HG02973 (cell line): ENCODE data around the gene STAMBP.
"Not testable (repeated sequence)": the region's sequence is repeated elsewhere in the genome, so short reads cannot be mapped to it uniquely, and the experiment has no call there.

Experiments used
- ATAC-seq: cut with Tn5 transposase; IDR thresholded peaks from one replicate; pipeline ENCODE4 v1.9.1; 2021; ENCODE audit warnings: moderate library complexity; ENCODE audit not compliant: unreplicated experiment

The STAMBP gene

DNA sequence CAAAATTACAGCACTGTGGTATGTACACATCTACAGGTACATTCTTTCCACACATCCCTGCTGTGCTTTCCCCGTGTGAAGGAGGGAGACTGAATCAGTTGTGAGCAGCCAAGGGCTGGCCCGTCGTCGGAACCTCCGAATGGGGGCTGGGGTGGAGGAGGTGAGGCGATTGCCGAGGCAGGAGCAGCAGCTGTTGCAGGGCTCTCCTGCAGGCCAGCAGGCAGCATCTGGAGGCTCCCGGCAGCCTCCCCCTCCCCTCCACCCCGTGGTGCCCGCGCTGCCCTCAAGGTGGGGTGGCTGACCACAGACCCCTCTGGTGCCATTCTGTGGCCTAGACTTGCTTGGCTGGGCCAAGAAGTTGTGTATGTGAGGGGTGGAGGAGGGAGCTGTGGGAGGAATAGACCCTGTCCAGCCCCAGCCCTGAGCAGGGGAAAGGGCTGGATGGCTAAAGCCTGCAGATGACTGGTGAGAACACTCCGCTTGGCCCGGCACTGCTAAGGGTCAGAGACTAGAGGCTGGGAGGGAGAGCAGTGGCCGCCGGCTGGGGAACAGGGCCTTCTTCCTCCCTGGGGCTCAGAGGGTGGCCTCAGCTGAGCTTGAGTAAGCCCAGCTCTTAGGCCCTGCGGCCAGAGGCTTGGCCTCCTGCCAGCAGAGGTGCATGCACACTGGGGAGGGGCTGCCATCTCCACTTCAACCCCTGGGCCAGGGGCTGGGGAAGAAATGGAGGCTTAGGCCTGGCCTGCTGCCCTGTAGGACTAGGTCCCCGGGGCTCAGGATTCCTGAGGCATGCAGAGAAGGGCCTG is 7.6 kb downstream of the STAMBP start:
- no peak for ATAC-seq

GRCh38 chr2:73837847-73838585 is 9.3 kb downstream of the STAMBP start:
- no peak for ATAC-seq

DNA sequence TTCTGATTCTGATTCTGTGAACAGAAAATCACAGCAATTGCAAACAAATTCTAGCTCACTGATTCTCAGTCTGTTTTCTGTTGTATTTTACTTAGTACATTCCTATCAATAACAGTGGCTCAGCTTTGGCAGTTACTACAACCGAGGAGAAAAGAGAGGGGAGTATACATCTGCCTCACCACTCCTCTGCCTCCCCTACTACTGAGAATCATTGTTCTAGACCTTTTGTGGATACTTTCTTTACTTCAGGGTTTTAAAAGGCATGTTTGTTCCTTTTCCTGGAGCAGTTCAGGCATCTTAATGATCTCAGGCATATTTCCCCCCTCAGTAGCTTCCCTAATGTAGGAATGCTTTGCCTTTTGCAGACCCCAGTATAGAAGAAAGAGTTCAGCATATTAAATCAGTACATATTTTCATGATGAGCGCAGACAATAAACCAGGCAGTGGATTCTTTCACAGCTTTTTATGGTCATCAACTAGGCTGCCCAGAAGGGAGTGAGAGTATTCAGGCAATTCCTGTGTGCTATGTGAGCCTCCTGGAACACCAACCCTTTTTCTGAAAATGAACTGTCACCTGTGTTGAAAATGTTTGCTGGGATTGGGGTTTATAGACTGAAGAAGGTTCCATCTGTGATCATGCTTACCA is 10.3 kb downstream of the STAMBP start:
- no peak for ATAC-seq

GRCh38 chr2:73839653-73840411 is 11.1 kb downstream of the STAMBP start:
- no peak for ATAC-seq

- ATAC-seq, result no peak
These were observed 13.4 kb downstream of the STAMBP start for GRCh38 chr2:73841912-73842738.

GRCh38 chr2:73842739-73843019 is 13.9 kb downstream of the STAMBP start:
- ATAC-seq, result no peak

- ATAC-seq, result no peak
These were observed 15.3 kb downstream of the STAMBP start for GRCh38 chr2:73844087-73844486.

GRCh38 chr2:73850009-73850408 is 21.2 kb downstream of the STAMBP start:
- ATAC-seq, result no peak

DNA sequence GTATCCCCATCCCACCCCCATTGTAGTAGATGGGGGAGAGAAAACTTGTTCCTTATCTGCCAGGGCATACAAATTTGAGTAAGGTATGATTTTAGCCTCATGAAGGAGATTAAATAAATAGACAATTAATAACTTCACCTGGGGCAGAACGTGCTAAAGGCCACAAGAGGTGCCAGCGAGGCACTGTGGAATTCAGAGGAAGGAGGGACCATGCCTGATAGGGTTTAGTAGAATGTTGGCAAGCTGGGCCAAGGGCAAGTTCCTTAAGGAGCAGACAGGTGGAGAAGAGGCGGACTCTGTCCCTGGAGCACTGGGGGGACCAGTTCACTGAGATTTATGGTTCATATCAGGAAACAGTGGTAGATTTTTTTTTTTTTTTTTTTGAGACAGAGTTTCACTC is 22.5 kb downstream of the STAMBP start:
- ATAC-seq, result no peak

DNA sequence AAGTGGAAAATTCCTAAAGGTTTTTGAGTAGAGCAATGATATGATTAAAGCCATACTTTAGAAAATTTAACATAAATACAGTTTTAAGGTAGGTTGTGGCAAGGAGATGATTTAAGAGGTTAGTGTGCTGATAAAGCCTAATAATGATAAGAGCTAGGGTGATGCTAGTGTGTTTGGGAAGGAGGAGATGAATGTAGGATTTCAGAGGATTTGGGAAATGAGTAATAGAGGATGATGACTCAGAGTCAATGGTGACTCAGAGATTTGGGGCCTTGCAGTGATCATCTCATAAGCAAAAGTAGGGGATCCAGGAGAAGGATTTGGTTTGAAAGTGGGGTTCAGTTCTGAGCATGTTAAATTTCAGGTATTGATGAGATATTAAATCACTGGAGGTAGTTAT is 23.3 kb downstream of the STAMBP start:
- ATAC-seq, result no peak

DNA sequence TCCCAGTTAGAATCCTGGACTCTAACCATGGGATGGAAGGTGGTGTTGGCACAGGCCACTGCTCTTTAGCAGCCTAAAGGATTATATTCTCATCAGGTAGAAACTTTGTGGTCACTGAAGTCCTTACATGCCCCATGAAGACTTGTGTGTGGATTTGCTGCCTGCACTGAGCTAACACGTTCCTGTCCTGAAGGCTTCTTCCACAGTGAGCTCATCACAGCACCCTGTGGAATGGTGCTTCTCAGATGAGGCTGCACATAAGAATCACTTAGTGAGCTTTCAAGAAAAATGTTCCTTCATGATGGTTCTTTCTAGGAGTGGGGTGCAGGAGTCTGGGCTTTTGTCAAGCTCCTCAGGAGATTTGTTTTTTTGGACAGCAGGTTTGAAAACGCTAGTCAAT is 26.8 kb downstream of the STAMBP start:
- ATAC-seq, result no peak

DNA sequence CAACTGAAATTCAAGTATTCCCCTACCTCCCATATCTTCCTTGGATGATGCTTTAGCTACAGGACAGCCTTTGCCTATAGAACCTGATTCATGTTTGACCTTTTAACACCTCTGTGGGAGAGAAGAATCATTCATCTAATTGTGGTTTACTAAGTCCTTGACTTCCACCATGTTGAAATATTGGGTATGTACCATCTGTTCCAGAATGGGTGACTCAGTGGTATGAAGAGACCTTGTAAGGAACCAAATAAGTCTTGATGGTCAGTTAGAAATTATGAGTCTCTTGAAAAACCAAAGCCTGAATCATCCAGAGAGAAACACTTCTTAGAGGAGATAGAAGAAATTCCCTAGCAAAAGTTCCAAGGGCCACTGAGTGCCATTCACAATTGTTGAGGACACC is 27.5 kb downstream of the STAMBP start:
- no peak for ATAC-seq

GRCh38 chr2:73859721-73860586 is 31.2 kb downstream of the STAMBP start:
- ATAC-seq, result no peak

DNA sequence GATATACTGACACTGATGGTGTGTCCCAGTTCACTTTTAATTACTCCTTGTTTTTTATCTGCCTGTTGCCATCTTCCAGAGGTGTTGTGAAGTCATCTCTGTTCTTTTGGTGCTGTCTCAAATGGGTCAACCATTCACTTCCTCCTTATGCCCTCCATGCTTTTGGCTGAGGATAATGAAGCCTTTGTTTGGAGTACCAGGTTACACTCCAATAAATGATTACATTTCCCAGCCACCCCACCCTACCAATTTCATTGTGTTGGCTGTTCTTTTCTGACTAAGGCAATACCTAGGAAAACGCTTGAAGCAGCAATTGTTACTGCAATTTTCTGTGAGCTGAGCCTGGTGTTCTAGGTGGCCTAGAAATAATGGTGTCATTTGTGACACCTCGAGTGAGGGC is 34.2 kb downstream of the STAMBP start:
- no peak for ATAC-seq

GRCh38 chr2:73868204-73868978 is 39.6 kb downstream of the STAMBP start:
- ATAC-seq, result no peak

- ATAC-seq, result no peak
These were observed 41.3 kb downstream of the STAMBP start for GRCh38 chr2:73870084-73870483.

DNA sequence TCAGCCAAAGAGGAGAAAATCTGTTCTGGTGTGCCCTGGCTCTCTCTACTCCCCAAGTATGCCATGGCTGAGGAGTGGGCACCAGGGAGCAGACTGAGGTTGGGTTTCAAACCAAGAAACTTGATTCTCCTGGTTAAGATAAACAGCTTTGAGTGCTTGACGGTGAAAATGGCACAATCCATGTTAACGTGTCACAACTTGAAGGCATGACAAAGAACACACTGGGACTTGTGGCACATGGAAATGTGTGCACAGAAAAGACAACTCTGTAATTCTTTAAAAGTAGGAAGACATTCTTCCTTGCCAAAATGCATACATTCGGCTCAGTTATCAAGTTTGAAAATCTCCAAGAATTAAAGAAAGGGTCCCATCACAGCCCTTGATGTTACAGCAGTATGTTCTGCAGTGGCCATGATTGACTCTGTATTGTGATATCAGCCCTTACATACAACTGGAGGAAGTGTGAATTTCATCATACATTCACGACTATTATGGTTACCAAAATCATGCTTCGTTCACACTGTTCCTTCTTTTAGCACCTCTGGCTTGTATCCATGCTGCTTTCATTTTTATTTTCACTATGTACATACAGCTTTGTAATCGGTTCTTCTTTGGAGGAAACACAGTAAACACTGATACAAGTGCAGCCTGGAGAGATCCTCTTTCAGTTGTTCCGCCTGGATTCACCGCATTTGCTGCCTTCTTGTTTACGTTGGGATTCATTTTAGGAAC is 48.5 kb downstream of the STAMBP start:
- peak; percentile 60 for ATAC-seq

- ATAC-seq, result not testable (repeated sequence)
These were observed 49.2 kb downstream of the STAMBP start for GRCh38 chr2:73877984-73878383.
